Raji (cell line): Measurements from ENCODE around the gene GABBR2.

Source experiments
- POLR2A ChIP-seq: IDR thresholded peaks from 2 replicates; pipeline ENCODE4 v1.6.1; 2011; ENCODE audit warnings: low read depth, low read length, control low read depth; ENCODE audit not compliant: insufficient read depth

Gene GABBR2

DNA sequence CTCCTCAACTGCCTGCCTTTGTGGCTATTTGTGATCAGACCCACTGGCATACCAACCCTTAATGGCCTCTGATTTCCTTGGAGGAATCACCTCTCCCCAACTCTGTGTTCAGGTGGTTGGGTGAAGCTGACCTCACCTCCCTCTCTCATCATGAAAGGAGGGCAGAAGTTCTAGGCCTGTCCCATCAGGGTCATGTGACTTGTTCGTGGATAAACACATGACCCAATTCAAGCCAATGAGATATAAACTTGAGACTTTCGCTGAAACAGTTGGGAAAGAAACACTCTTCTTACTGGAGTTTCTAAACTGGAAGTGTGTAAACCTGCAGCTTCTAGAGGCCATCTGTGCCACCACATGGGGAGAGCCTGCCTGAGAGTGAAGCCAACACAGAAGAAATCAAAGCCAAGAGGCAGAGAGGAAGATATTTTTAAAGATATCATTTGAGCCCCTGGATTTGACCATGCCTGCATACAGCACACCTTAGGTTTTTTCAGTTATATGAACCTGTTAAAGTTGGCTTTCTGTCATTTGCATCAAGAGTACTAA lies 5.8 kb downstream of the GABBR2 start:
- TF ChIP-seq POLR2A: no peak

DNA sequence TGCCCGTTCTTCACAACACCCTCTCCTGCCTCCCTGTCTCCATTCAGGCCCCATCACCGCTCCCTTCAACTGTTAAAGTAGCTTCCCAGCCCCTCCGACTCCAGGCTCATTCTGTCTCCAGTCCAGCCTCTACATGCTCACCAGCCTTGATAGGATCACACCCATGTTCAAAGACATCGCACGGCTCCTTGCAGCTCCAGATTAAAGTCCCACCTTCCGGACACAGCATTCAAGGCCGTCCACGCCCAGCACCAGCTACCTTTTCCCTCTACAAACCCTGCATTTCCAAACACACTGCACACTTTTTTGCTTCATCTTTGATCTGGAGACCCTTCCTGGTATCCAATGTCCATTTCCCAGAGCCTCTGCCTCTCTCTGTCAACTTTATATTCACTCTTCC lies 6.4 kb downstream of the GABBR2 start:
- no peak for TF ChIP-seq POLR2A

DNA sequence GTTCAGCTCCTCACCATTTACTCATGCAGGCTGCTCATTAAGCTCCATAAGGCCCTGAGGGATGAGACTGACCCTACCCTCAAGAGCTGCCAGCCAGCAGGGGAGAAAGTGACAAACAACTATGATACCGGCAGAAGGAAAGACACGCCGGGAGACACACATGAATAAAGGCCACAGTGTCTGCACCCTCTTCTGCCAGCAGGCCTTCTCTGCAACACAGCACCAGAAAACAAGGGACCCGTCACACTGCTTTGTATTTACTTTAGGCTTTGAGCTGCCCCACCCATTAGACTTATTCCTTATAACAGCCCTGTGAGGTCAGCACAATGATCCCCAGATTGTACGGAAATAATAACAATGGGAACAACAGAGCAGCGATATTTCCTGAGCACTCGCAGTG lies 7.2 kb downstream of the GABBR2 start:
- TF ChIP-seq POLR2A: no peak

DNA sequence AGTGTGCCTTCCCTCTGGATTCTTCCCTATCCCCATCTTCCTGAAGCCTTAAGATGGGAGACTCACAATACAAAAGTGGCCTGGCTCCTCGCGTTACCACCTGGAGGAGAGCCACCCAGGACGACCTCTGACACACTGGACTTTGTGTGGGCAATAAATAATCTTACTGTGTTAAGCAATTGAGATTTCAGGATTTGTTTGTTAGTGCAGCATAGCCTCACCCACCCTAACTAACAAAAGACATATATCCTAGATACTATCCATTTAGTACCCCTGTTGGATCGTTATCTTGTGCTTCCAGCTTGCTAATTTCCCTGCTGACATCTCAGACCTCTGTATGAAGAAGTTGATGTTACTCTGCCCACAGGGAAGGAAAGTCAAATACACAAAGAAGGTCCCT lies 7.9 kb downstream of the GABBR2 start:
- no peak for TF ChIP-seq POLR2A

DNA sequence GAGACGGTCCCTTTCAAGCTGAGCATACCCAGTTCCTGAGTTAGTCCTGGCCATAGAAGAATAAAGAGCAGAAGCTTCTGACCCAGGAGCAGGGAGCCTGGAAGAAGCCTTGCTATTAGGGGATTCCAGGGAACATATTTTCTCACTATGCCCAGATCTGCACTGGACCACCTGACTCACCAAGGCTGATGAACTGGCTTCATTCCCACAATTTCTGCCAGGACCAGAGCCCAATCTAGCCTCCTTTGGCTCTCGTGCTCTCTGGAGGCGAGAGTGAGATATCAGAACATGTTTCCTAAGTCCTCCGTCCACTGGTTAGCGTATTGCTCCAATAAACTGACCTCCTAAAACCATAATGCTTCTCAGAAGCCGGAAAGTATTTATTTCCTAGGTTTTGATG lies 9.9 kb downstream of the GABBR2 start:
- TF ChIP-seq POLR2A: no peak

DNA sequence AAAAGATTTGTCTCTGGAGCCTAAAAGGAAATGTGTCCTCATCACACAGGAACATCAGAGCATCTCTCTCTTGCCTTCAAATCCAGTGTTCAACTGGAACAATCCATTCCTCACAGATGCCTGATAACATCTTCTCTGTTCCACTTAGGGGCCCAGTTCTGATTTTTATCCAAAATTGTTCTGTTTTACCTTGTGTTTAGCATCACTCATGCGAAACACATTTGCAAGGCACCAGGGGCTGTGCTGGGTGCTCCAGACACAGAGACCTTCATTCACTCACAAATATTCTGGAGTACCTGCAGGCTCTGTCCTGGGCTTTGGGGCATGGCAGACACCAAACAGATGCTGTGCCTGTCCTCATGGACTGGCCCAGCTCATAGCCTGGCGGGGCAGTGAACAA lies 13.8 kb downstream of the GABBR2 start:
- TF ChIP-seq POLR2A: no peak

DNA sequence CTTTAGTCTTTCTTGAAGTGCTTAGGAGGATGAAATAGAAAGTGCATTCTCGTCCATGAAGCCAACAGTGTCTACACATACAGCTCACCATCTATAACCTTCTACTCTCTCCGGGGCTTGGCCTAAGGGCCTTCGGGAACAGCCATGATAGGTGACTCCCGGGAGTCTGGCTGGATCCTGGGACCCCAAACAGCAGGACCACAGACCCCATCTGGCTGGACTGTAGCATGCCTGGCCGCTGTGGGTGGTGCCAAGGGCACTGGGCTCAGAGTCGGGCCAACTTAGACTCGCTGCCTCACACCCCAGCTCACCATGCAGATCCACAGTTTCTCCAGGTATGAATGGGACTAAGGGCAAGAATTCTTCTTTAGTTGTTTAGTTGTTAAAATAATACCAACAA lies 16.3 kb downstream of the GABBR2 start:
- TF ChIP-seq POLR2A: no peak

DNA sequence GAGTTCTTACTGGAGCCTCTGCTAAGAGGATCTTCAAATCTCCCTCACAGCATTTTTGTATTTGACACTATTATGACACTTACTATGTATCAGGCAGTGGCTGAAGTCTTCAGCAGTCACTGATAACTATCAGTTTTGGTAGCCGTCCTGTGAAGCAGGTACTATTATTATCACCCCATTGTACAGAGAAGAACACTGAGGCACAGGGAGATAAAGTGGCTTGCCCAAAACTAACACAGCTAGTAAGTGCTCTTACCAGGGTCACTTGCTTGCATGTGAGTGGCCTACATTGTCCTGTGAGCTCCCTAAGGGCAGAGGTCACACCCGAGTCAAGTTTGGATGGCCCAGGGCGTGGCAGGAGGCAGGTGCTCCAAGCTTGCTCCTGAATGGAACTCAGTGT lies 16.8 kb downstream of the GABBR2 start:
- TF ChIP-seq POLR2A: no peak

DNA sequence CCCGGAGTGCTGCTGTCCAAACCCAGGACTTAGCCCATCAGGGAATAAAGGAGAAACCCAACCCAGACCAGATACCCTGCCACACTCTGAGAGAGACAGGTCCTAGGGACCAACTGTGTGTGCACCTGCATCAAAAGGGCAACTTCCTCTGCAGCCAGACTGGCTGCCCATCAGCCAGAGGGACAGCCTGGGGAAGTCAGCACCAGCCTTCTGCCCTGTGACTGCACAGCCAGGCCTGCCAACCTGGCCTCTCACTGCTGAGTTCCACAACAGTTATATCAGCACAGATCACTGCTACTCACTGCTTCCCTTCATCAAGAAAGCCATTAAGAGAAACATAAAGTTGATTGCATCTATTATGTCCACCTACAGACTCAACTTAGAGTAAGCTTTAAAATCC lies 18.0 kb downstream of the GABBR2 start:
- no peak for TF ChIP-seq POLR2A

DNA sequence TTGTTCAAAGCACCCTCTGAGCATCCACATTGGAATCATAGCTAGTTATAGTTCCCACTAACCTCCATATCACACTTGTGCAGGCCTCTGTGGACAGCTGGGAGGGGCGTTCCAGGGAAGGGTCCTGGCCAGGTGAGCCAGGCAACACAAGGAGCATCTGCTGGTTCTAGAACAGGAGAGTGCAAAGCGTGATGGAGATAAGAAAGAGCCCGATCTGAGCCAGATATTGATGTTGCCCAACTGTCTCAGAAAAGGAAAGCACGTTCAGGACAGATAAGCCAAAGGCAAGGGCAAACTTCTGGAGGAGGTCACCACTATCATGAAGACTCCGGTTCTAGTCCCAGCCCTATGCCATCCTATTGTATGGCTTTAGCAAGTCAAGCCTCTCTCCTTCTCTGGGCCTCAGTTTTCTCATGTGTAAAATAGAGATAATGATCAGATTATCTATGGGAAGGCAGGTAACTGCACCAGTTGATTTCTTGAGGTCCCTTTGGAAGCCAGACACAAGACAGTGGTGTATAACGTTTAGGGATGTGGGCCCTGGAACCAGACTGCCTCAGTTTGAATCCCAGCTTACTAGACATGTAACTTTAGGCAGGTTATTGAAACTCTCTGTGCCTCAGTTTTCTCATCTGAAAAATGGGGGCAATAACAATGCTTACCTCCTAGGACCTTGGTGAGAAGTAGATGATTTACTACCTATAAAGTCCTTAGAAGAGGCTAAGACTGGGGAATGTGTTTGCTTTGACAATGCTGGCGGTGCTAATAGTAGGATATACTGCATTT lies 19.8 kb downstream of the GABBR2 start:
- TF ChIP-seq POLR2A: no peak

DNA sequence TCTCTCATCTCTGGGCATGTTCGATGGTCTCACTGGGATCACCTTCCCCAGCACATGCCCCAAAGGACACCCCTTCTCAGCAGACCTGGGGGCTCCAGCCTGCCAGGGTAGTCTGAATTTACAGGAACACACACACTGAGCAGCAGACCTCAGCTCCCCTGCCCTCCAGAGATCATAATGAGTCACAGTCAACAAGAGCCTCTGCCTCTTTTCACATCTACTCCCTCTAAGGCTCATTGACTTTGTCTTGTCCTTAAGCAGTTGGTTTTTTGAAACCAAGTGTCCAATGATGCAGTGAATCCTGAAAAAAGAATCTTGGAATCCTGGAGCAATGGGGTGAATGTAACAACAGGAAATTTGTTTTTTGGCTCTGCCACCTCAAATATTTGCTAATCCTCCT lies 20.8 kb downstream of the GABBR2 start:
- TF ChIP-seq POLR2A: no peak

DNA sequence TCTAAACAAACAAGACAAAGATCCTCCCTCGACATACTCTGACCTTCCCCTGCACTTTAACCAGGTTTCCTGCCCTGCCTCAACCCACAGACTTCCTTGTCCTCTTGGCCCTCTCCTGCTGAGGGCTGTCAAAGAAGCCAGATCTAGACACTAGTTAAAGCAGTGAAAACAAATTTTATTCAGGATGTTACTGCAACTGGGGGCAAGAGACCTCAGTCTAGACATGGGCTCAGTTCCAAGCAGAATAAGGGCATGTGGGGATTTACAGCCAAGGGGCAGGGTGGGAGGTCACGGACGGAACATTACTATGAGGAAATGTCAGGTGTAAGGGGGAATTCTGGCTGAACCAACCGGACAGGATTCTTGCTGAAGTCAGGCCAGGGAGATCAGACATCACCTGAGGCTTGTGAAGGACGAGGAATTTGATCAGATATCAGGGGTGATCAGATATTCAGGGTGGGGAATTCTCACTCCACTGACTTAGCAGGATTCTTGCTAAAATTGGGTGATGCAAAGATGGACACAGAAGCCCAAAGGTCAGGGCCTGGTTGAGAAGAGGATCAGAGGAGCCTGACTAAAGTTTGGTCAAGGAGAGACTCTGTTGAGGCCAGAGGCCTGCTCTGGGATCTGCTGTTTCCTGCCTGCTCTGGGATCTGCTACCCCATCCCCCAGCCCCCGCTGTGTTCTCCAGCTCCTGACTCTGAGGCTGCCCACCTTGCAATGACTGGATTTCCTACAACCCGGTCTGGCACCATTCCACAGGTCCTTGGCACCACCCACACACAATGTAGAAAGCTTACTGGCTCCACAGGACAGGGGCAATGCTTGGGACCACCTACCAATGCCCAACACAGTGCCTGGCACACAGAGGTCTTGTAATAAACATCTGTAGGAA lies 21.5 kb downstream of the GABBR2 start:
- TF ChIP-seq POLR2A: no peak

DNA sequence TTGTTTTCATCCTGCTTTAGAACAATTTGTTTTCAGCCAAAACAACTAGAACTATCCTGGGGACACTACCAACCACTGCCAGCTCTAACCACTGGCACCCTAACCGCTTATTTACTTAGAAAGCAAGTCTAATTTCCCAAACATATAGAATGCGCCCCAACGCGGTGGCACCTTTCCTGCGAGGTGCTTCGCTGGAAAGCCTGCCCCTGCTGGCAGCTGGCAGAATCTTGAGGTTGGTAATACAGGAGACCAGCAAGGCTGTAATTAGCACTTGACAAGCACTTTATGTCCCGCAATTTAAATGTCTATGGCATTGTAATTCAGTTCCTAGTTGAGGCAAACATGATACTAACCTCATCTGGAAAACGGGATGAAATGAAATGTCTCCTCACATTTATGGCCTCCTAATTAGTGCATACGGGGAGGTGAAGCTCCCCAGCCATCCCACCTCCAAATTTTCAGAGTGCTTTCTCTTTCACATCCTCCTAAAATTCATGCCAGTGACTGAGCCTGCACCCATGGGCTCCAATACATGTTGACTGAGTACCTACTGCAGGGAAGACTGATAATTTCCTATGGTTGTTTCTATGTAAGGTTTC lies 30.4 kb downstream of the GABBR2 start:
- TF ChIP-seq POLR2A: no peak

DNA sequence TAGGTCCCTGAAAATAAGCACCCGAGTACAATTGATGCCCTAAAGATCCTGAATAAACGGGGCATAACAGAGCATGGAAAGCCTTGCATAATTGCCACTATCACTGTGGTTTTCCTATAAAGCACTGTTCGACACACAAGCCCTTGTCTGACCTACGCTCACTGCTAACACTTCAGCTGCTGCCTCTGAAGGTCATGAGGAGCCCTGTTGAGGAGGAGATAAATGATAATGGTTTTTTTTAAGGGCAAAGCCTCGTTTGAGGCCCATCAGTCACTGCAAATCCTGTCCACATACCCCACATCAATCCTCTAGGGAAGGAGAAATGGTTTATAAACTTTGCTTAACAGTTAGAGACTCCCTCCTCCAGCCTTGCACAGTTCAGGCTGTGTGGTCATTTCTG lies 35.1 kb downstream of the GABBR2 start:
- no peak for TF ChIP-seq POLR2A

DNA sequence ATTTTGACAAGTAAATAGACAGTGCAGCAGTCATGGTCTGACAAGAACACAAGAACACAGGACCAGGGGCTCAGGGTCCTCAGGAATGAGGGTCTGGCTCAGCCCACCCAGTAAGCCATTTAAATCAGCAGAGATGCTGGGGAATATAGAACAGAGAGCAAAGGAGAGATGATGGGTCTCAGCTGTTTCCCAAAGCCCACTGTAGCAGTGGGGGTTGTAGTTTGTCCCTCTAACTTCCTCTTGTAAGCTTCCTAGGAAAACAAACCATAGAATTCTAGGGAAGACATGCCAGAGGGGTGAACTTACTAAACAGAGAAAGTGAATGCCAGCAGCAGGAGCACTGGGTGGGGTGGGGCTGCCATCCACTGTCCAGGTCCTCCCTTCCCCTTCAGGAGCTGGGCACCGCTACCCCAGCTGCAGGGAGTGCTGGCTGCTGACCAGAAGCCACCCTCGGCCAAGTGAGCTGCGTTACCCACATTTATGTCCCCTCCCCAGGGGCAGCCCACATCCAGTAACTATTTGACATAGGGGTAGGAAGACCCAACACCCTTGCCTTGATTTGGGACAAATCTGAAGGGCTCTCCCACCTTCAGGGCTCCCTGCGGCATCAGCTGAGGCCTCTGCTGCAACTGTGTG lies 41.6 kb downstream of the GABBR2 start:
- no peak for TF ChIP-seq POLR2A
